ENCODE measurements around the gene MACC1.
A peak's percentile ranks its signal among the peaks of the same experiment; 100 is the strongest.

The MACC1 gene, protein sequence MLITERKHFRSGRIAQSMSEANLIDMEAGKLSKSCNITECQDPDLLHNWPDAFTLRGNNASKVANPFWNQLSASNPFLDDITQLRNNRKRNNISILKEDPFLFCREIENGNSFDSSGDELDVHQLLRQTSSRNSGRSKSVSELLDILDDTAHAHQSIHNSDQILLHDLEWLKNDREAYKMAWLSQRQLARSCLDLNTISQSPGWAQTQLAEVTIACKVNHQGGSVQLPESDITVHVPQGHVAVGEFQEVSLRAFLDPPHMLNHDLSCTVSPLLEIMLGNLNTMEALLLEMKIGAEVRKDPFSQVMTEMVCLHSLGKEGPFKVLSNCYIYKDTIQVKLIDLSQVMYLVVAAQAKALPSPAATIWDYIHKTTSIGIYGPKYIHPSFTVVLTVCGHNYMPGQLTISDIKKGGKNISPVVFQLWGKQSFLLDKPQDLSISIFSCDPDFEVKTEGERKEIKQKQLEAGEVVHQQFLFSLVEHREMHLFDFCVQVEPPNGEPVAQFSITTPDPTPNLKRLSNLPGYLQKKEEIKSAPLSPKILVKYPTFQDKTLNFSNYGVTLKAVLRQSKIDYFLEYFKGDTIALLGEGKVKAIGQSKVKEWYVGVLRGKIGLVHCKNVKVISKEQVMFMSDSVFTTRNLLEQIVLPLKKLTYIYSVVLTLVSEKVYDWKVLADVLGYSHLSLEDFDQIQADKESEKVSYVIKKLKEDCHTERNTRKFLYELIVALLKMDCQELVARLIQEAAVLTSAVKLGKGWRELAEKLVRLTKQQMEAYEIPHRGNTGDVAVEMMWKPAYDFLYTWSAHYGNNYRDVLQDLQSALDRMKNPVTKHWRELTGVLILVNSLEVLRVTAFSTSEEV

DNA sequence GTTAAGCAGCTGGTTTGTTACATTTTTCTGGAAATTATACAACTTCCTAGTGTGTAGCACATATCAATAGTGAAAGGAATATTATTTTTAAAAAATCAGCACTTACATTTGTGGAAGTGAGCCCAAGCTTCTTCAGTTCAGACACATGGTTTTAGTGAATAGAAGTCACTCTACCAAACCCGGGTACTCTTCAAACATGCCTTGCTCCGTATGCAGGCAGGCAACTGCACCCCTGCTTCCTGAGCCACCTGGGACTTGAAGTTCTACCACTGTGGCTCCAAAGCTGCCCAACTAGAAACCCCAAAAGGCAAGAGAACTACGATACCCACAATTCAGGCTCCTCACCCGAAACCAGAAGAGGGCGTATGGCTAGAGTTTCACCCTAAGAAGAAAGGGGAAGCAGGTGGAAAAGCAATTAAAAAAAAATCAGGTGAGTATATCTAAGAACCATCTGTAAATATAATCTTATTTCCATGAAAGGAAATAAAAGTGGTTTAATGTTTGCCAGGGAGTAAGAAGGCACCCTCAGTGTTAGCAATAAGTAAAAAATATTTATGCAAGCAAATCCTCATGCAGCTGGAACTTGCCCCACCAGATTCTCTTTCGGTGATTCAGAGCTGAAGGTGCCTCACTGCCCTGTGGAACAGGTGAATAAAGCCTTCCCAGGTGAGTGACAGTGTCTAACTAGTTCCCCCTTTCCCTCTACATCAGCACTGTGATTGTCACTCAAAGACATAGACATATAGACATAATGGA is at the start of gene MACC1:
Gene MACC1 (minus strand): TSS at position 192 of the 756 bp plus-strand sequence. CDS start 55,522 bp downstream, outside the sequence.
- DNase-seq, result peak; percentile 81

DNA sequence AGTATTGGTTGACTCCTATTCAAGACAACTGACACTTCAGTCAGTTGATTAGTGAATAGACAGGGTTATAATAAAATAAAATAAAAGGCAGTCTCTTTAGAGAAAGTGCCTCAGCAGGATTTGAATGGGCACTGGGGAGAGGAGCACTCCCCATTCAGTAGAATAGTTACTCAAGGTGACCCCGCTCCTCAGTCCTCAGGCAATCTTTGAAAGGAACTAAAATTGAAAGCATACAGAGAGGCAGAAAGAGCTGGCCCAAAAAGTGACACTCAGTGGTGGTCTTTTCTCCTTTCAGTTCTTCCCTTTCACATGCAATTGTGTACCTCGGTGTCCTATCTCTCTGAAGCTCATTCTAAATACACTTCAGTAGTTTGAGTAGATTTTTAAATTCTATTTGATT is 47.4 kb upstream of the MACC1 start:
- no peak for DNase-seq

DNA sequence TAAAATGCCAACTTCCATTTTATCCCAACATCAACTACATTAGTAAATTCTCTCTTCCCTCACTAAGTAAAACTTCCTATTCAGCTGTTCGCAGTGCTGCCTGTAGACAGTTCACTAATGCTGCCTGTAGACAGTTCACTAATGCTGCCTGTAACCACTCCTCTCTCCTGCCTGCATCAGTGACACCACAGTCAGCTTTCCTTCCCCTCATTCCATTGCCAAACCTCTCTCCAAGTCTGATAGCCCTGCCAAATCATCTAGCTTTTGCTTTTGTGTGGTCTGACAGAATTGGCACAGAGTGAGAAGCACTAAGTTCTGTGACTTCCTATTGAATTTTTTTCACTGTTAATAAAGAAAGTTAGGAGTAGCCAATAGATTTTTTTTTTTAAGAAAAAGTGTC is 43.0 kb upstream of the MACC1 start:
- no peak for DNase-seq

DNA sequence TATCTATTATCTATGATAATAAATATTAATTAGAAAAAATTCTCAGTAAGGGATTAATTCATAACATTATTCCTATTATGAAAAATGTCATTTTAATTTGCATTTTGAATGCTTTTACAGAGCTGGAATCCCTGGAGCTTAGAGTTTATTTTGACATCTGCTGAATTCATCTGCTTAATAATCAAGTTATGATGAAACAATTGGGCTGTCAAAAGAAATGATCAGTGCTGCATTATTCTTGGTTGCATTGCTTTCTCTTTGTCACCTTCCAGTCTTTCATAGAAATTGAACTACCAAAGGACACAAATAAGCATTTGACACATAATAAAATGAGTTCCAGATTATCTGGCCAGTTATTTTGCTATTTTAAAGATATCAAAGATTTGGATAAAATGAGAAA is 40.0 kb upstream of the MACC1 start:
- no peak for DNase-seq

DNA sequence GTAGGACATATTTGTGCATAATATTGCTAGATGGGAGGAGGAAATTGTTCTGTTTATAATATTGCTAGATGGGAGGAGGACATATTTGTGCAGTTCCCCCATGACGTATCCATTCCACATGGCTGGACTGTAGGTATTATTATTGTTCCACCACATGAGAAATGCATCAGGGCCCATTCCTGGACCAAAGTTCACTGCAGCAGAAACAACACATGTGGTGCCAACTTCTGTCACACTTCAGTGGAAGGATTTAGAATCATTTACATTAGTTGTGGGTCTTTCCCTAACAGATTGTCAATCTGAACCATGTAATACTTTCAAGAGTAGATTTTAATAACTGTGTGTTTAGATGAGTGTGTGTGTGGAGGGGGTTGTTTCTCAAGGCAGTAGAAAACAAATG is 32.7 kb upstream of the MACC1 start:
- DNase-seq, result no peak

DNA sequence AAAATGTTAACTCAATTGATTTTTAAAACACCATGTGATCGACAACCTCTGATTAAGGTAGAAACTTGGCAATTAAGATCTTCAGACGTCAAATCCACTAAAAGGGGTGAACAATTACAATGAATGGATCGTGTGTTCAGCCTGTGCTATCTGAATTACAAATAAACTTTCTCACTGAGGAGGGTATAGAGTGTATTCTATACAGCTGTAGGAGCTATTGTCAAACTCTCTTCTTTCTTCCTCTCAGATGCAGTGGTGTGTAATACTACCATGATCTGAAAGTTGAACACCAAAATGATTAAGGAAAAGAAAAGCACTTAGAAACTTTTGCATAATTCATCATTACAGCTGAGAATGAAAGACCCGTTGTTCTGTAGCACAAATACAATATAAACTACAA is 32.2 kb upstream of the MACC1 start:
- no peak for DNase-seq

DNA sequence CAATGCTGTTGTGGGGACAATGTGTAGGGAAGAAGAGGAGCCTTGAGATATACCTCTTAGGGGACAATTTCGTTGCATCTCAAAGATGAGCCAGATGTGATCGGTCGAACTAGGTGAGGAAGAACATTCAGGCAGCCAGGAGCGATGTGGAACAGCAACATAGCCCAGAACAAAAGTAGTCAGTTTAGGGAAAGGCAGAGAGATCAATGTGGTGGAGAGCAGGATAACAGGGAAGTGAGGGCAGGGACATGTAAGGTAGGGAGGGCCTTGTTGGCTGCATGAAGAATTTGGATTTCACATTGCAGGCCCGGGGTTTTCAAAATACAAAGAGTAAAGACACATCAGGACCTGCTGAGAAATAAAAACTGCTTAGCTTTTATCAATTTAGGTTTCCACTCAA is 29.1 kb upstream of the MACC1 start:
- DNase-seq, result no peak

DNA sequence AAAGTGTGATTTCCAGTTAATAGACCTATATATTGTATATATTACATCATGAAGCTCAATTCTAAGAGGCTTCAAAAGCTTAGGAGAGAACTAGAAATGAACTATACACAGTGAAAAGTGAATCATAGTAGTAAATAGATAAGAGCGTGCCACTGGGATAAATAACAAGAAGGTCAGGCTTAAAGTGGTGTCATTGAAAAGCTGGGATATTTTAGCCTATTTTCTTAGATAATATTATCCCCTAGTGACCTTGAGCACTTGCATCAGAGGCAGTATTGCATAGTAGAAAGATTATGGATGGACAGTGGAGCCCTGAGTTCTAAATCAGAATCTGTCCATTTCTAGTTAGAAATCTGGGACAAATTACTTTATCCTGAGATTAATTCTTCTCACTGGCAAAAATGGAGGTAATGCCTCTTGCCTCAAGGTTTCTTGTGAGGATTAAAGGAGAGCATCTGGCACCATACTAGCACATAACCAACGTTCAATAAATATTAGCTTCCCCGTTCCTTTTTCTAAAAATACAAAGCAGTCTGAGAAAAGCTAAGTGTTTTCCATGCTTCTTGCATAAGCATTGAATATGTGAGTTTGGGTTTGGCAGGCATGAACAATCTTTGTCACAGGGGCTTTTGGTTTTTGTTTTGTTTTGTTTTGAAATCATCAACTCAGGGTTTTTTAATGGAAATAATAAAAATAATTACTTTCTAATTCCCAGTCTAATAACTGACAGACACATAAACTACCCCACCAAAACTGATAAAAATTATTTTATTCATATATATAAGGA is 27.3 kb upstream of the MACC1 start:
- DNase-seq, result no peak

DNA sequence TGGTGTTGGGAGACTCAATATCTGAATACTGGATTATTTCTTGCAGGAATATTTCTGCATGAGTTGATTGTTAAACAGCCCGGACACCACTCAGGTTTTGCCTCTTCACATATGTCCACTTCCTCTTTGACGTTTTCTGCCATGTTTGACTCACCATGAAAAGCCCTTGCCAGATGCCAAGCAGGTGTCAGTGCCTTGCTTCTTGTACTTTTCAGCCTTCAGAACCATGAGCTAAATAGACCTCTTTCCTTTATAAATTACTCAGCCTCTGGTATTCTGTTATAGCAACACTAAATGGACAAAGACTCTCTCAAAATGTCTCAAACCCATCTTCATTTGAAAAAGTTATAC is 24.7 kb upstream of the MACC1 start:
- no peak for DNase-seq

DNA sequence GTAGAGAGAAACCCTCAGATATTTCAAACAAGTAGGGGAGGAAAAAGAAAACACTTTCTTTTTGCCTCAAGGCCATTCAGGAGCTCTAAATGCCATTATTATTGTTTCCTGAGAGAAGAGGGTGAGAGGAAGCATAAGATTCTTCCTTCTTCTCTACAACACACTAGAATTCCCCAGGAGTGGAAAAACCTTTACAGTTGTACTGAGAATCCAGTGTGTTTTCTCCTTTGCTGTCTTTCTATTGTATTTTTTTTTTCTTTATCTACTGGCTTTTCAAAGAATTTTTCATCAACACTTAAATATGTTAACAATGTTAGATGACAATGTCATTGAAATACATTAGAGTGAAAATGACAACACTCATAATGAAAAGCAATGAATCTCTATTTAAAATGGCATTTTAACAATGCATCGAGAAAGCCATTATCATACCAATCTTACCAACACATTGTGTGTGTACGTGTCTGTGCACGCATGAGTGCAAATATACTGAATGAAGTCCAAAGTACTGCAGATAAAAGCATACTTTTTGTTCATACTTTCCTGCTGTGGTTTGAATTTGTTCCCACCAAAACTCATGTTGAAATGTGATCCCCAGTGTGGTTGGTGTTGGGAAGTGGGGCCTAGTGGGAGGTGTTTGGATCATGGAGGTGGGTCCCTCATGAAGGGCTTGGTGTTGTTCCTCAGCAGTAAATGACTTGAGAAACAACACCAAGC is 24.2 kb upstream of the MACC1 start:
- no peak for DNase-seq

DNA sequence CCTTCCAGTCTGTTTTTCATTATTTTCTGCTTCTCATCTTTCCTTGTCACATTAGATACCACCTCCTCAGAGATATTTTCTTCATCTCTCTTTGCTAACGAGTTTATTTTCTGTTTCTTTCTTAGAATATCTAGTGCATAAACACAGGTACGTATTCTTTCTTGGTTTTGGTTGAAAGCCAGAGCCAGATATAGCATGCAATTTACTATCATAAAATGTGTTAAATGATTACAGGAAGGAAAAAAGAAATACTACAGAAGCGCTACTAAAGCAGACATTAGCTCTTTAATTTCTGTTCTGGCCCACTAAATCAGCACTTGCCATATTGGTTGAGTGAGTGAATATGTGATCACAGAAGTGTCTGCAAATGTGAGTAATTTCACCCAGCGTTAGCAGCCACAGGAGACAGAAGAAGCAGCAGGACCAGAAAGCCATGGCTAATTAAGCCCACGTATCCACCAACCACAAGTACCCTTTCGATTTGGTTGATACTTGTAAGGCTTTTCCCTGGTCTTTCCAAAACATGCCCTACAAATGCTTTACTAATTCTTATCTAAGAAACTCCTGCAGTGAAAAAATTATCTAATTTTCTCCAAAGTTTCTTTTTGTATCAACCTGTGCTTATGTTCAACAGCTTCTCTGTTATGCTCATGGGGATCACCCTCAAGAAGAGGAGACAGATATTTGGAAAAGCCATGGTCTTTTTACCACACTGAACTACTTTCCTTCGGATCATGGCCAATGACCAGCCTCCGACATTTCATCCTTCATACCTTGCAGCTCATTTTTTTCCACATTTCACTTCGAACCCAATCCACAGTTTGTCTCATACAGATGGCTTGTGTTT is 23.1 kb upstream of the MACC1 start:
- DNase-seq, result no peak

DNA sequence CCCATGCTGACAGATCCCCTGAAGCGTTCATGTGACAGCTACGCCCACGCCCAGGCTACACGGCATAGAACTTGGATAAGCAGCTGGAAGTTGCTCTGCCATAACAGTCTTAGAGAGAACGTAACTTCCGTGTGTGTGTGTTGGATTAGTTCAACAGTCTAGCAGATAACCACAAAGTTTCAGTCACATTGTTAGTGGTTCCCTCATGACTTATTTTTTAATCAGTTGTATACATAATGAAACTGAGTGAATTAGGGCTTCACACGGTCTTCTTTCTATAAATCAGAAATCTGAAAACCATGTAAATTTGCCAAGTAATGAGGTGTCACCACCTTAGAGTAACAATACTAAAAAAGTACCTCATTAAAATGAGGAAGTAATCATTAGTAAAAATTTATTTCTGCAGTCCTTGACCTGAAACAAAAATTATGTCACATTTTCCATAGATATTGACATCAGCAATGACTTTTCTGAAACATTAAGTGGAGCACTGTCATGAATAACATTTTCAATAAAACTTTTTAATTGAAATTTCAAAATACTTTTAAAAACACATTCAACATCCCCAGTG is 21.7 kb upstream of the MACC1 start:
- DNase-seq, result peak; percentile 18

DNA sequence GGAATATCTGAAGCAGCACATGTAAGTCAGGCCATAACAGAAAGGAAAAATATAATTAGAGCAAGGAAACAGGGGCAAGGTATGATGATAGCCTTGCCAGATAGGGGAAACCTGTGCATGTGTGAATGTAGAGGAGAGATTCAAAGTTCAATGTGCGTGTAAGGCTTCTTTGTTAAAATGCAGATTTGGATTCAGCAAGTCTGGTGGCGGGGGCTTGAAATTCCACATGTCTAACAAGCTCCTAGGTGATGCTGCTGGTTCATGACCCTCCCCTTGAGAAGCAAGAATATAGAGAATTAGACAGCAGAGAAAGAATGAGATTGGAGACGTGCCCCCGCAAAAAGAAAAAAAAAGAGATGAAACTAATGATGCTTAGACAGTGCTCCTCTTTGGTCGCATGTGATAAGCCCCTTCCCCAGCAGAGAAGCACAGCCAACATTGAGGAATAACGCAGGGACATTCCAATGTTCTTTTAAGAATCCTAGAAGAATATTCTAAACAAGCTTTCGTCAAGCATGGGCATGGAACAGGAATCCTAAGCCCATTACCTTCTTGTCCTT is 21.1 kb upstream of the MACC1 start:
- DNase-seq, result no peak

DNA sequence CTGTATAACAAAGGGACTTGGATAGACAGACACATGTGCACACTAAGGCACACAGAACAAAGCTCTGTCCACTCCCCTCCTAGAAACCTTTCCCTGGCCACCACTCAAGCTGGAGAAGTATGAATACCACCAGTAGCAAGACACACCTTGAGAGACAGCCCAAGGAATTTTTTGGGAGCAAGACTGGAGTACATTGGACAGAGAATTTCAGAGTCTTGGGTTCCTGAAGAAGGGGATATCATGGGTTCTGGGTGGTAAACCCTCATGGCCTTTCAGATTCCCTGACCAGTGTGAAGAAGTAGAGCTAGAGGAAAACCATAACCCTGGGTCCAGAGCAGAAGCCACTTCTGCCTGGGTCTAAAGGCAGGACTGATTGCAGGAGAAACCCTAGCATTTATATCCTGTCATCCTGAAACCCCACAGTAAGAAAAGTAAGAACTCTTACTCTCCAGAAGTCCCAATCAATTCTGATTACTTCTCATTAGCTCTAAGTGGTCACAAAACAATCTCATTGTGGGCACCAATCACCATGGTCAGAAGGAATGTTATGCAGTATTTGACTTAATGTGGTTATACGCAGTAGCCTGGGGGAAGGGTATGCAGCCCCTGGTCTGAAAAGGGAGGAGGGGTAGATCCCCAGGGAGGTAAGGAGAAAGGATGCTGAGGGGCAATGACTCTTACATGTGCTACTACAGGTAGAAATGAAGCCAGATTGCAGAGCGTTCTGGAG is 20.4 kb upstream of the MACC1 start:
- DNase-seq, result no peak

DNA sequence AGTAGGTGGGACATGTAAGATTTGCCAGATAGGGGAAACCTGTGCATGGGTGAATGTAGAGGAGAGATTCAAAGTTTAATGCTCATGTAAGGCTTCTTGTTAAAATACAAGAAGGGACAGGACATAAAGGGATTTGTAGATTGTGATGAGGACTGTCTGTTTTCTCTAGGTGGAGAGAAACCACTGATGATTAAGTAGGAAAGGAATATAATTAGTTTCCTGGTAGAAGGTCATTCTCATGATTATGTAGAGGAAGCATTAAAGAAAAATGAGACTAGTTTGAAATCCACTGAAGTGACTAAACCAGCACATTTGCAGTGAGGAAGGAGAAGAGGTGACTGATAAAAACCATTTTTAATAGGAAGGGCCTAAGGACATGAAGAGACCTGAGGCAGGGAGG is 19.6 kb upstream of the MACC1 start:
- DNase-seq, result no peak

DNA sequence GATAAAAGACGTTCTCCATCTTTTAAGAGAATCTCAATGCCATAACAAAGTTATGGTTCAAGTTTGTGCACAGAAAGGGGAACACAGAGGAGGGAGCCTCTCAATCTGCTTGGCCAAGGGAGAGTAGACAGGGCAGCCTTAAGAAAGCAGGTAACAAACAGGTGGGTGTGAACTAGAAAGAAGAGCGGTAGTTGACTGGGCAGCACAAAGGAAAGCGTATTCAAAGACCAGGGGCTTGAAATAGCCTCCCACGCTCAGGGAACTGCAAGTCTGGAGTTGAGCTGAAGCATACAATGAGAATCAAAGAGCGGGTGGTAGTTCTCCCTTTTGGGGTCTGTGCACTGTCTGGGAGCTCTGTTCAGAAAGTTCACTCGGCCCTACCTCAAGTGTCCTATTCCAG is 18.9 kb upstream of the MACC1 start:
- DNase-seq, result no peak

DNA sequence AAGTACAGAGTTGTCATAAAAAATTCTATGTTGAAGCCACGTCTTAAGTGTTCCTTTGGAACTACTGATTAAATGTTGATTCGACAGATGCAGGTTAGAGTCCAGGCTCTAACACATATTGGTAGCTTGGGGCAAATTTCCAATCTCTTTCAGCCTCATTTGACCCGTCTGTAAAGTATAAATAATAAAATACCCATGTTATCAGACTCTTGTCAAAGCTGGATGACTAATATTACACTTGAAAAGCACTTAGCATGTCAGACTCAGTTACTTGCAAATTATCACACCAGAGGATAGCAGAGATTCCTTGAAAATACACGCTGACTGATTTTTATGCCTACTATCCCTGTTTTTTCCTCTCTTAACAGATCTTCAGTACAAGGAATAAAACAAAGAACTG is 18.1 kb upstream of the MACC1 start:
- no peak for DNase-seq

DNA sequence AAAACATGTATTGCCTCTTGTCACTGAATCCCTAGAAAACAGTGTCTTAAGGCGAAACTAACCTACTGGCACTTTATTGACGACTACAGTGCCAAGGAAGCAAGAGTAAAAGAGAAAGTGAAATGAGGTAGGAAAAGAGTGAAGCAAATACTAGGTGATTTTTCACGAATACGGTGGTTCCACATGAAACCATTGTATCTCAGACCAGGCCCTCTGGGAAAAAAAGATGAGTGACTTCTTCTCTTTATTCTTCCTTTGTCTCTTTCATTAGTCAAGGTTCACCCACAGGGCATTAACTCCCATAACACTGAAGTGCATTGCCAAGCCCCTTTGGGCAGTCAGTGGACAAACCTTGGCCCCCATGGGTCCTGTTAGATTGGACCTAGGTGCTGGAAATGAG is 16.2 kb upstream of the MACC1 start:
- no peak for DNase-seq

DNA sequence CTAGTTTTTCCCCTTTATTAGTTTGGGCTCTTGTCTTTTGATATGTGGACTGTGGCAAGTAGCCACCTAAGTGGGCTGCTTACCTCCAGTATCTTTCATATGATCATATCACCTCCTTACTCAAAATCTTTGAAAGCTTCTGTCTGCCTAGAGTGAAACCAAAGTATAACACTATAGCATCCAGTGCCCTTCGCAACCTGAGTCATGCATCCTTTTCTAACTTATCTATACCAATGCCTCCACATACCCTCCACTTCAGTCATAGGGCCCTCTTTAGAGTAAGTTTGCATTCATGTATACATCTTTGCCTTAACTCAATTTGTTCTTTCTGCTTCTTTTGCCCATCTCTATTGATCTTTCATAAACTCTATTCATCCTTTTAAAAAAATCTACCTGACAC is 15.7 kb upstream of the MACC1 start:
- no peak for DNase-seq

All from CD4-positive, alpha-beta T cell treated with Interferon gamma for 1 hour (primary cell).